Sigmoid colon (tissue), 7 donors: ENCODE data around the gene RAG1. TPM values are rescaled to one million over a fixed set of nuclear protein-coding genes. Genes with fewer than 3 reads are reported as not detected.

Source experiments
- DNase-seq: peaks from one replicate; pipeline ENCODE4 v3.0.0-alpha.2; 2019
- H3K27ac ChIP-seq, 4 donors: fragments of 200-600 bp; sonication (generic); one replicate each; pipeline ENCODE4 v1.5.1; 2016 to 2019; ENCODE audit warnings: mild to moderate bottlenecking in 1 of 4
- H3K27me3 ChIP-seq, 3 donors: fragments of 200-600 bp; sonication (generic); one replicate each; pipeline ENCODE4 v1.5.1; 2019; ENCODE audit warnings: mild to moderate bottlenecking in 1 of 3
- H3K36me3 ChIP-seq, 4 donors: fragments of 200-600 bp; sonication (generic); one replicate each; pipeline ENCODE4 v1.5.1; 2016 to 2019
- H3K4me1 ChIP-seq, 4 donors: fragments of 200-600 bp; sonication (generic); one replicate each; pipeline ENCODE4 v1.5.1; 2017 to 2019
- H3K4me3 ChIP-seq, 4 donors: fragments of 200-600 bp; sonication (generic); one replicate each; pipeline ENCODE4 v1.5.1; 2017 to 2019; ENCODE audit warnings: mild to moderate bottlenecking in 2 of 4, moderate library complexity in 1 of 4
- H3K9me3 ChIP-seq, 4 donors: fragments of 200-600 bp in 3 of 4; sonication (generic) in 3 of 4; one replicate each; pipeline versions ENCODE4 v1.5.1 to v1.6.1; 2013 to 2019
- EP300 ChIP-seq, 4 donors: sonication (generic); formaldehyde crosslinking; IDR thresholded peaks; one replicate each; pipeline ENCODE4 v1.6.1; 2017; ENCODE audit warnings: antibody characterized with exemption in 4 of 4
- POLR2A ChIP-seq, 2 donors: fragments of 450-650 bp; IDR thresholded peaks; one replicate each; pipeline ENCODE4 v1.6.1; 2016; ENCODE audit warnings: antibody characterized with exemption in 2 of 2, mild to moderate bottlenecking in 2 of 2, moderate library complexity in 2 of 2
- POLR2AphosphoS5 ChIP-seq, 4 donors: sonication (generic); formaldehyde crosslinking; IDR thresholded peaks; one replicate each; pipeline ENCODE4 v1.6.1; 2017; ENCODE audit warnings: antibody characterized with exemption in 4 of 4
- WGBS, 2 donors: extraction: QIAGEN DNeasy Blood & Tissue Kit; methylation state at CpG; one replicate each; pipeline ENCODE4 v1.1.7; 2013; 5-methylcytosine and 5-hydroxymethylcytosine counted together
- intact Hi-C: fragments of 100-400 bp; cut with DNase I; formaldehyde crosslinking; loops from one replicate; pipeline ENCODE4 v1.15.1; 2023
- polyA plus RNA-seq, 3 donors: library from polyadenylated mRNA; stranded (reverse); fragments of 200-250 nt; gene quantifications; one replicate each; pipeline ENCODE4 v1.2.3, GENCODE V29; 2013
- total RNA-seq, 4 donors: library from RNA; depleted of rRNA; stranded (reverse); fragments of >200 nt; gene quantifications; one replicate each; pipeline ENCODE4 v1.1.0, GENCODE V29; 2016
- TF ChIP-seq, protein P1 (sequence below), 4 experiments: fragments of 450-650 bp in 3 of 4; fragments of 200-600 bp in 1 of 4; IDR thresholded peaks; one replicate each; pipeline ENCODE4 v1.5.1; 2016 to 2019; ENCODE audit warnings: antibody characterized with exemption in 4 of 4, mild to moderate bottlenecking in 3 of 4, moderate library complexity in 2 of 4
- donor health status: healthy with polysubstance abuse.
- donor health status: Bipolar disorder and iron deficiency.
- donor health status: healthy.

RAG1 gene
- total and polyA plus RNA-seq, 7 donors: 0.22 to 1.6 (median 0.66) TPM

- intact Hi-C loops: loop anchor here (2.0 to 5.0 kb wide), 2 partner anchors 49 to 59 kb away; no protein-coding TSS in a partner anchor
- TF ChIP-seq POLR2AphosphoS5 (IDR thresholded peaks at IDR 0.05) (no peak), POLR2A (IDR thresholded peaks at IDR 0.05) (no peak), EP300 (IDR thresholded peaks at IDR 0.05) (no peak)
- no peaks in the 10 kb centered on the region for H3K9me3 ChIP-seq
- H3K4me1 ChIP-seq: peaks cover 0 to 41% (median 24%) of the 10 kb centered on the region in 4 donors
- H3K4me3 ChIP-seq: no peak overlapping the region
- H3K36me3 ChIP-seq: no peaks in the 10 kb centered on the region
- WGBS, 2 donors: 91% methylated on average over 5 of the region's 5 CpGs
- no peak for DNase-seq
- H3K27me3 ChIP-seq: no peaks in the 10 kb centered on the region
- no peak overlapping the region for H3K27ac ChIP-seq
Observed at GRCh38 chr11:36623494-36623893, 55.7 kb downstream of the RAG1 start.

- TF ChIP-seq POLR2AphosphoS5 (IDR thresholded peaks at IDR 0.05): no peak
- TF ChIP-seq, protein P1, sequence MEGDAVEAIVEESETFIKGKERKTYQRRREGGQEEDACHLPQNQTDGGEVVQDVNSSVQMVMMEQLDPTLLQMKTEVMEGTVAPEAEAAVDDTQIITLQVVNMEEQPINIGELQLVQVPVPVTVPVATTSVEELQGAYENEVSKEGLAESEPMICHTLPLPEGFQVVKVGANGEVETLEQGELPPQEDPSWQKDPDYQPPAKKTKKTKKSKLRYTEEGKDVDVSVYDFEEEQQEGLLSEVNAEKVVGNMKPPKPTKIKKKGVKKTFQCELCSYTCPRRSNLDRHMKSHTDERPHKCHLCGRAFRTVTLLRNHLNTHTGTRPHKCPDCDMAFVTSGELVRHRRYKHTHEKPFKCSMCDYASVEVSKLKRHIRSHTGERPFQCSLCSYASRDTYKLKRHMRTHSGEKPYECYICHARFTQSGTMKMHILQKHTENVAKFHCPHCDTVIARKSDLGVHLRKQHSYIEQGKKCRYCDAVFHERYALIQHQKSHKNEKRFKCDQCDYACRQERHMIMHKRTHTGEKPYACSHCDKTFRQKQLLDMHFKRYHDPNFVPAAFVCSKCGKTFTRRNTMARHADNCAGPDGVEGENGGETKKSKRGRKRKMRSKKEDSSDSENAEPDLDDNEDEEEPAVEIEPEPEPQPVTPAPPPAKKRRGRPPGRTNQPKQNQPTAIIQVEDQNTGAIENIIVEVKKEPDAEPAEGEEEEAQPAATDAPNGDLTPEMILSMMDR (IDR thresholded peaks at IDR 0.05): no peak
- no peak for TF ChIP-seq EP300 (IDR thresholded peaks at IDR 0.05)
- TF ChIP-seq POLR2A (IDR thresholded peaks at IDR 0.05): no peak
Observed at GRCh38 chr11:36627006-36627405, 59.2 kb downstream of the RAG1 start.

GRCh38 chr11:36627471-36627870, 59.7 kb downstream of the RAG1 start:
- no peaks in the 10 kb centered on the region for H3K36me3 ChIP-seq
- intact Hi-C loops: no loop called here
- H3K4me1 ChIP-seq: peaks cover 0 to 56% (median 34%) of the 10 kb centered on the region in 4 donors
- H3K27ac ChIP-seq: no peak overlapping the region
- TF ChIP-seq EP300 (IDR thresholded peaks at IDR 0.05) (no peak), POLR2A (IDR thresholded peaks at IDR 0.05) (no peak)
- TF ChIP-seq, protein P1 (IDR thresholded peaks at IDR 0.05): no peak
- DNase-seq: no peak
- H3K9me3 ChIP-seq: no peaks in the 10 kb centered on the region
- H3K27me3 ChIP-seq: no peaks in the 10 kb centered on the region
- no peak overlapping the region for H3K4me3 ChIP-seq
- WGBS, 2 donors: 84 to 94% methylated on average over 2 of the region's 2 CpGs

More at GRCh38 chr11:36627006-36627405, 59.2 kb downstream of the RAG1 start:
- Histone ChIP-seq H3K27ac (no peak overlapping the region), H3K36me3 (no peaks in the 10 kb centered on the region), H3K27me3 (no peaks in the 10 kb centered on the region), H3K4me3 (no peak overlapping the region), H3K9me3 (no peaks in the 10 kb centered on the region), H3K4me1 (peaks cover 0 to 56% (median 33%) of the 10 kb centered on the region in 4 donors)
- 84 to 85% methylated on average over 1 of the region's 1 CpG for WGBS, 2 donors
- intact Hi-C loops: no loop called here
- no peak for DNase-seq

- Histone ChIP-seq H3K4me3 (no peak overlapping the region), H3K27me3 (no peaks in the 10 kb centered on the region), H3K4me1 (peaks cover 0 to 61% (median 37%) of the 10 kb centered on the region in 4 donors), H3K36me3 (no peaks in the 10 kb centered on the region), H3K9me3 (no peaks in the 10 kb centered on the region), H3K27ac (peak overlapping the region in 2 of 4 donors; percentile 50 to 61)
- intact Hi-C loops: no loop called here
- WGBS, 2 donors: 93 to 95% methylated on average over 5 of the region's 5 CpGs
- no peak for TF ChIP-seq EP300 (IDR thresholded peaks at IDR 0.05)
- TF ChIP-seq, protein P1 (IDR thresholded peaks at IDR 0.05): no peak
- TF ChIP-seq POLR2A (IDR thresholded peaks at IDR 0.05): no peak
- TF ChIP-seq POLR2AphosphoS5 (IDR thresholded peaks at IDR 0.05): no peak
- DNase-seq: no peak
Observed at GRCh38 chr11:36628141-36628540, 60.3 kb downstream of the RAG1 start.

DNA sequence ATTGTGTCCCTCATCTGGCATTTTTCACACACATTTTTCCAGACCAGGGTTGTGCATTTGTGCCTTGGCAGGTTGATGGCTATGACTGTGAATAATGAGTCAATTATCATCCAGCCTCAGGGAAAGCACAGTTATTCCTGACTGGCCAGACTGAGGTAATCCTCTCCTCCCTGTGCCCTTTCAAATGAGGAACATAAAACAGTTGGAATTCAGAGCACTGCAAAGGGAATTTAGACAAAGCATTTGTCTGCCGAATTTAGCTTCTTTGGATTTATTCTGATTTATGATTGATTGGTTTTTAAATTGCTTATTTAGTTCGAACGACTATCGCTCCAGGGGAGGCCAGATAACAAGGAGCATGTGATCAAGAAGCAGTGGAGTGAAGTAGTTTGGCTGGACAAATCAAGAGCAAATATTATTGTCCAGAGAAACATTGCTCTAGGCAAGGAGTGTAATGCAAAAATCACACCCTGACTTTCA, 61.0 kb downstream of the RAG1 start:
- peak overlapping the region in 3 of 4 donors; percentile 17 to 61 (median 50) for H3K27ac ChIP-seq
- no peaks in the 10 kb centered on the region for H3K36me3 ChIP-seq
- no peak for DNase-seq
- H3K4me1 ChIP-seq: peaks cover 0 to 66% (median 38%) of the 10 kb centered on the region in 4 donors
- TF ChIP-seq POLR2AphosphoS5 (IDR thresholded peaks at IDR 0.05) (no peak), EP300 (IDR thresholded peaks at IDR 0.05) (no peak), POLR2A (IDR thresholded peaks at IDR 0.05) (no peak)
- TF ChIP-seq, protein P1 (IDR thresholded peaks at IDR 0.05): no peak
- no peak overlapping the region for H3K4me3 ChIP-seq
- H3K9me3 ChIP-seq: no peaks in the 10 kb centered on the region
- intact Hi-C loops: no loop called here
- 87 to 88% methylated on average over 4 of the region's 4 CpGs for WGBS, 2 donors
- H3K27me3 ChIP-seq: no peaks in the 10 kb centered on the region

Other genes starting within 250 kb of the RAG1 start
- gene TRAF6, start 57.7 kb upstream of the RAG1 start, total RNA-seq: 10 to 100 TPM; 10.3 to 15.5 (median 12.4) TPM
- gene TRAF6, start 57.7 kb upstream of the RAG1 start, polyA plus RNA-seq: 1 to 10 TPM; 3.6 to 6.7 (median 4.2) TPM
- 10 to 100 TPM; 38.5 to 77.3 (median 55.3) TPM for gene IFTAP, start 26.5 kb downstream of the RAG1 start, total RNA-seq
- 10 to 100 TPM; 12.7 to 28.8 (median 19.9) TPM for gene IFTAP, start 26.5 kb downstream of the RAG1 start, polyA plus RNA-seq
- gene RAG2, start 30.2 kb downstream of the RAG1 start, total RNA-seq: not detected
- gene RAG2, start 30.2 kb downstream of the RAG1 start, polyA plus RNA-seq: not detected